Gastroesophageal sphincter (tissue), 3 donors: Measurements from ENCODE around the gene ZNF385A.

ENCODE experiments used
- CTCF ChIP-seq, 4 experiments: fragments of 200-600 bp in 2 of 4; fragments of 450-650 bp in 2 of 4; sonication (generic) in 1 of 4; IDR thresholded peaks; one replicate each; pipeline ENCODE4 v1.5.1; 2017 to 2019; ENCODE audit warnings: antibody characterized with exemption in 4 of 4, mild to moderate bottlenecking in 2 of 4, moderate library complexity in 2 of 4
- POLR2A ChIP-seq, 2 donors: fragments of 450-650 bp; IDR thresholded peaks; one replicate each; pipeline ENCODE4 v1.6.1; 2017; ENCODE audit warnings: antibody characterized with exemption in 2 of 2, mild to moderate bottlenecking in 2 of 2, moderate library complexity in 1 of 2

- TF ChIP-seq CTCF (IDR thresholded peaks at IDR 0.05) (peak; percentile 55 to 92 (median 86)), POLR2A (IDR thresholded peaks at IDR 0.05) (no peak)
Observed at GRCh38 chr12:54368709-54369596, 15.6 kb downstream of the ZNF385A start.
